SW 1271 (cell line): ENCODE data around the gene MUC5AC.

ENCODE experiments used
- DNase-seq, 2 experiments: peaks; one replicate each; lab custom pipeline; 2025; lab: John Stamatoyannopoulos, UW

MUC5AC gene

DNA sequence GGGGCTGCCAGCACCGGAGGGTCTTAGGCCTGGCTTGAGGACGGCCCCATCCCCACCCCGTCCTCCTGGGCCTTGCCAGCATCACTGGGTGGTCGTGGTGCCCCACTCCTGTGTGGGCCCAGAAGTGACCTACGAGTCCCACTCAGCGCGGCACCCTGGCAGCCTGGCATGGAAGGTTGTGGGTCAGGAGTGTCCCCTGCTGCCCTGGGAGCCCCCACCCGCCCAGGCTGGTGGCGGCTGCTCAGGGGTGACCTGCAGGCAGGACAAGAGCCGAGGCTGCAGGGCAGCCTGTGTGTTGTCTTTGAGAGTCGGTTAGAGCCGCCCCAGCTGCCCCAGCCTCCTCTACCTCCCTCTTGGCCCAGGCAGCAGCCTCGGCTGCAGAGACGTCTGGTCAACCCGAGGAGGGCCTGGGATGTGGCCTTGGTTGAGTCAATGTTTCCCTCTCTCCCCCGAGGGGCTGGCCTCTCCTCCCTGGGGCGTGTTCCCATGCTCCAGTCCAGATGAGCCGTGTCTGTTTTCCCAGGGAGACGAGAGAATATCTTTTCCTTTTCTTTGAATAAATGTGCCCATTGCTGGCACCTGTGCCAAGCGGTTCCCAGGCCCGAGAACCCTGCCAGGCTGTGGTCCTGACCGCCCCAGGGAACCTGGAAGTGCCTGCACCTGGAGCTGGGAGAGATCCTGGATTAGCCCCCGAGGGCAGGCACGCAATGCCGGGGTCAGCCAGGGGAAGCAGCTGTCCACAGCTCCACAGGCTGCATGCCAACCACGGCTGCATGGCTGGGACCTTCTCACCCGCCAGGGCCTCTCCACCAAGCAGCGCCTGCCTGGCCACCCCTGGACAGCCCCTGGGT is 35.7 kb upstream of the MUC5AC start:
- no peak for DNase-seq

DNA sequence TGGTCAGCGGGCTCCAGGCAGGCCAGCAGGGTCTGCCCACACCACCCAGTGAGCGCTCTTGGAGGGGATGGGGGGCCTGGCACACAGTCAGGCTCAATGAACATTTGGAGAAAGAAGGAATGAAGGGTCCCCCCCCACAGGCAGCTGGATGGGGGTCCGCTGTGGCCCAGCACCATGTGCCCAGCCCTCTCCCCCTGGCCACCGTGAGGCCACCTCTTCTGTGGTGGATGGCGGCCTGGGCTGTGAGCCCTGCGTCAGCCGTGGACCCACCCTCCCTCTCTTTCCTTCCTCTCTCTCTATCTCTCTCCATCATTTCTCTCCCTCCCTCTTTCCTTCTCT is 35.1 kb upstream of the MUC5AC start:
- no peak for DNase-seq

DNA sequence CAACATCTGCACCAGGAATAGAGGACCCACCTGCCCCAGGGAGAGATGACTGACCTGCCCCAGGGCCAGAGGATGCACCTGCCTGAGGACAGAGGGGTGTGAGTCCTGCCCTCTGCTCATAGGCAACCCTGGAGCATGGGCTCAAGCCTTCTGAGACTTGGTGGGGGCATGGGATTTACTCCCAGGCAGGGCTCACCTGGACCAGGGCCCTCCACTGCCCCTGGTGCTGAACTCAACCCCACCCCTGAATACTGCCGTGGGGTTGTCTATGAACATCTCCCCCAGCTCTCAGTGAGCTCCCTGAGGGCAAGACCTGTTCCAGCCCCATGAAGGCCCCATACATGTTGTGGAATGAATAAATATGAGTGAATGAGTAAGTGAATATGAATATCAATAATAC is 33.8 kb upstream of the MUC5AC start:
- DNase-seq = no peak

DNA sequence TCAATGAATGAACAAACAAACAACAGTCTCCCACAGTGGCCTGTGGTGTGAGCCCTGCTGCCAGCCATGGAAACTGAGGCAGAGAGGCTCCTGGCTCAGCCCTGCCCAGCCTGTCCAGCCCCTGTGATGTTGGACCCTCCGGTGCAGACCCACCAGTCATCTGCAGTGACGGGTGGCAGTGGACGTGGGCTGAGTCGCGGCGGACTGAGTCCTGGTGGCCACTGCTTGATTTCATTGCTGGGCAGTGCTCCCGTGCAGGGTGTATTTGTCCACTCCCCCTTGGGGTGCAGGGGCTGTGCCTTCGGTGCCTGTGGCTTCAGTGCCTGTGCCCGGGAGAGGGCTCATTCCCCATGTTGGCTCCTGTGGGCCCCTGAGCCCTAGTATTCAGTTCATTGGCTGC is 31.9 kb upstream of the MUC5AC start:
- DNase-seq = no peak

DNA sequence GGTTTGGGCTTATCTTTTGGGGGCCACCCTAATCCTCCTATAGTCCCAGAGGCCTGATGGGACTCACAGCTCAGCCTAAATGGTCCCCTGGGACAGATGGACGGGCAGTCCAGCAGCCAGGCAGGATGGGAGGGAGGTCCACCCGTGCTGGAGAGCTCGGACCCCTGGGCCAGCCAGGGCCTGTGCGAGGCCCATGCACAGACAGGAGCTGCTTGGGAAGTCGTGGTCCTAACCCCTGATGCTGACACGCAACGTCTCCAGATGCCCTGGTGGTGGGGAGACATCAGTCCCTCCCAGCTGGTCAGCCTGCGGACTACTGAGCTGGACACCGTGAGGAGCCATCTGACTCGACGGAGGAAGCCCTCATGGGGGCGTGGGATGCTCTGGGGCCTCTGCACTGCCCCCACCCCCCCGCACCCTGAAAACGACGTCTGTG is 31.2 kb upstream of the MUC5AC start:
- DNase-seq = no peak

DNA sequence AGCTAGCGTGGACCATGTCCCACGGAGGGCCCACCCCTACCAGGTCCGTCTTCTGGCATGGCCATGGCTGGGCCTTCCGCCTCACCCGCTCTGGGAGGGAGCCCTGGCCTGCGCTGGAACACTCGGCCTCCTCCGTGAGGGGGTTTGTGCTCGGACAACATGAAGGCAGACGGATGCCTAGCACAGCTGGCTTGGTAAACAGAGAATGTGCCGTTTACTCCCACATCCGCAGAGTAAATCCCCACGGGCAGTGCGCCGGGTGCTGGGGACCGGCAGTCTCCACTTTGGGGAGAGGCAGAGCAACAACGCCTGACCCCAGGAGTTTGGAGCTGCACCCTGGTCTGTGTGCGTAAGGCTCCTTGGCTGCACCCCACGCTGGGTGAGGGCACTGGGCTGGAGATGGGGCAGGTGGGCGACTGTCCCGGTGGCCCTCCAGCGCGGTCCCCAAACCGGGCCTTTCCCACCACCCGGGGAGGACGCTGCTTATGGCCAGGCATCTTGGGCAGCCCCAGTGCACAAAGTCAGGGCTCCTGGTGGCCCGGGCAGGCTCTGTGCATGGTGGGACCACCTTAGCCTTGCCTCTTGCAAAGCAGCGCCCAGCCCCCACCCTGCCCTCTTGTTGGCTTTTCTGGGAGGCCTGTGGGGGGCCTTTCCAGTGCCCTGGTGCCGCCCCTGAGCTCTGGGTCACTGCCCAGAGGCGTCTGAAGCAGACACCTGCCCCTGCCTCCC is 30.7 kb upstream of the MUC5AC start:
- no peak for DNase-seq

DNA sequence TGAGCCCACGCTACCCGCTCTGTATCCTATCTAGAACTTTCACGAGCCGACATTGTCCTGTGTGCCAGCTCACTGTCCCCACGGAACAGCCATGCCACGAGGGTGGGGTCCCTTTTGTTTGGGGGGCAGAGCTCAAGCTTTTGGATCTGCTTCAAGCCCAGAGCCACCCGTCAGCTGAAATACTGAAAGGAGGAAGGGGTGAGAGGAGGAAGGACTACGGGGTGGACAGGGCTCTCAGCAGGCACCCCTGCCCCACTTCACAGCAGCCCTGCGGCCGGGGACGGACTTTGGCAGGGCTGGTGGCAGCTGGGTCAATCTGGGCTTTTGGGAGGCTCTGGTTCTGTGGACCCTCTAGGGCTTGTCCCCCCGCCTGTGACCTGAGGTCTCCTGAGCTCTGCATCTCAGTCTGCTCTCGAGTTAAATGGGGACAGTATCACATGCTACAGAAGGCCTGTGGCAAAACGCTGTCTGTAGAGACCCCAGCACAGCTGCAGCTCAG is 30.0 kb upstream of the MUC5AC start:
- DNase-seq = no peak

DNA sequence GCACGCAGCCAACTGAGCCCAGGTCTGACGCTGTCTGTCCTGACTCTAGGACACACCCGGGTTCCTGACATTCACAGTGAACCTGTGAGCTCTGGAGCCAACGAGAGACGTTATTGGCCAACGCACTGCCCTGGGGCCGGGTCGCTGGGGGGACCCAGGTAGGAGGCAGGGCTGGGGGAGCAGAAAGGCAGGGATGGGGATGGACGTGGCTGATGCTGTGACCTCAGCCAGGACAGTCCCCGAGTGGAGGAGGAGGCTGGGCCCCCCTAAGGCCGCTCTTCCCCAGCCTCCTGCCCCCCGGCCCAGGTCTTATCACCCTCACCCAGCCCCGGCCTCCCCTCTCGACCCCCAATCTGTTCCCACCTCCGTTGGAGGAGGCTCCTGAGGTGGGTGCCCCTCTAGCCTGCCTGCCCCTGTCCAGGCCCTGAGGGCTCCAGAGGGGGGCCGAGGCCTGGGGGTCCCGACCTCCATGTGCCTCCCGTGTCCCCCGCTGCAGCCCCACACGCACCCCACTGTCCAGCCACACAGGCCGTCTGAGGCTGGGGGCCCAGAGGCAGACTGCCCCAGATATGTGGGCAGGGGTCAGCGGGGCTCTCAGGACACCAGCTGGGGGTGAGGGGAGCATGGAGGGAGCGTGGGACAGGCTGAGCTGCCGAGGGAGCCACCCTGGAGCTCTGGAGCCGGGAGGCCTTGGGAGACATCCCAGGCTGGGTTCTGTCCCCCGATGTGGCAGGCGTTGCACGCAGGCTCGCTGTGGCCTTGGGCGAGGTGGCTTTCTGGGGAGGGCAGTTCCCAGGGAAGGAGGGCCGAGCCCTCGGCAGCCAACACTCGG is 29.2 kb upstream of the MUC5AC start:
- DNase-seq = no peak

DNA sequence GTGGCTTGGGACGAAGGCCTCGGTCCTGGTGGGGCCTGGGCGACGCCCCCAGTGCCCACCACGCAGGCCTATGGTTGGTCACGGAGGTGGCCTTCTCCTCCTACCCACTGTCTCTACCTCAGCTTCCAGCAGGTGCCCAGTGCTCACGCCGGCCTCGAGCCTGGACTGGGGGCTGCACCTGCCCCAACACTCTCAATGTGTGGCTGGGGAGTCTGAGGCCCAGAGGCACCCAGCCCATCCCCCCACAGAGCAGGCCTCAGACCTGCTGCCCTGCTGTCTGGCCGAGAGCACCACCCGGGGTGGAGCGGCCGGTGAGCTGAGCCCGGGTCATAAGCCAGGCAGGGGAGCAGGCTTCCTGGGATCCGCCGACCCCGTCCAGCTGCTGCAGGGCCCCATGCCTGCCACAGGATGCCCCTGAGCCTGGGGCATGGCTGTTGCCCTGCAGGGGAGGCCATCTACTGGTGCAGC is 28.6 kb upstream of the MUC5AC start:
- no peak for DNase-seq

DNA sequence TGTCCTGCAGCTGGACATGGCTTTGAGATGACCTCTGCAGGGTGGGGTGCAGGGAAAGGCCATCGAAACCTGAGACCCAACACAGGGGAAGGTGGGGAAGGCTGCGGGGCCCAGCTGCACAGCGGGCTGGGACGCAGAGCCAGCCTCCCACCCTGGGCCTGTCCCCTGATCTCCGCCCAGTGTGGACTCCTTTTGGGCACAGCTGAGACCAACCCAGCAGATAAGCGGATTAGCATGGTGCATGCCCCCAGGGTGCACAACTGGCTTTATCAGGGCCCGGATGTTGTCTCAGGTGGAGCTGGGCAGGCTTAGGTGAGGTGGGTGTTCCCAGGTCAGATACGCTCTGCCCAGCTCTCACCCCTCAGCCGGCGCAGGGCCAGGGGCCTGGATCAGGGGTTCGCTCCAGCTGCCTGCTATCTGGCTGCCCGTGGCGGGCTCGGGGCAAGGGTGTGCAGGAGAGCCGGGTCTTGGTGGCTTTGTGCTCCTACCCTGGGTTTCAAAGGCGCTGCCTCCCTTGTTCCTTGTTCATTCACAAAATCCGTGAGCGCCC is 28.1 kb upstream of the MUC5AC start:
- no peak for DNase-seq

DNA sequence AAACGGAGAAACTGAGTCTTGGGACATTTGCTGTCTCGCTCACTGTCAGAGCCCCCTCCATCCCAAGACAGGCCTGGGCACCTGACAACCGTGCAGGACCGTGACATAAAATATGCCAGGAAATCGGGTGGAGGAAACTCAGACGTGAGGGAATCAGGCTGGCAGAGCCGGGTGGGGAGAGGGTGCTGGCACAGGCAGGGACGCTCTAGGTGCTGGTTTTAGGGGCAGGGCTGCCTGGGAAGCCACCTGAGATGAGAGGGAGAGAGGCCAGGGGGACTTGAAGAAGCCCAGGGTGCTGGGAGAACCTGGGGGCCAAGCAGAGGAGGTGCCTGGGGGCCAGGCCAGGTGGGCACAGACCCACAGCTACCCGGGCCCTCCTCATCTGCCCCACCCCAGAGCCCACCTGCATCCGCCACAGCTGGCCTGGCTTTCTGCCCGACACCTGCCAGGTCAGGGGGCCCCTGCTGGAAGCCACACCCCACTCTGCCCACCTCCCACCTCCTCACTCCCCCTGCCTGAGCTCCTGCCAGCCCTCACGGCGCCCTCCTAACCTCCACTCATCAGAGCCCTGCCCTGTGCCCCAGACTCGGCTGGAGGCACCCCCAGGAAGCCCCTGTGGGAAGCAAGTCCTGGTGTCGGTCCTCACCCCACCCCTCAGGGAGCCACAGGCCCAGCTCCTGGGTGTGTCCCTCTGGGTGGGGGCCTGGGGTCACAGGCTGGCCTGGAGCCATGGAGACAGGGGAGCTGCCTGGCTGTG is 27.3 kb upstream of the MUC5AC start:
- DNase-seq = no peak

DNA sequence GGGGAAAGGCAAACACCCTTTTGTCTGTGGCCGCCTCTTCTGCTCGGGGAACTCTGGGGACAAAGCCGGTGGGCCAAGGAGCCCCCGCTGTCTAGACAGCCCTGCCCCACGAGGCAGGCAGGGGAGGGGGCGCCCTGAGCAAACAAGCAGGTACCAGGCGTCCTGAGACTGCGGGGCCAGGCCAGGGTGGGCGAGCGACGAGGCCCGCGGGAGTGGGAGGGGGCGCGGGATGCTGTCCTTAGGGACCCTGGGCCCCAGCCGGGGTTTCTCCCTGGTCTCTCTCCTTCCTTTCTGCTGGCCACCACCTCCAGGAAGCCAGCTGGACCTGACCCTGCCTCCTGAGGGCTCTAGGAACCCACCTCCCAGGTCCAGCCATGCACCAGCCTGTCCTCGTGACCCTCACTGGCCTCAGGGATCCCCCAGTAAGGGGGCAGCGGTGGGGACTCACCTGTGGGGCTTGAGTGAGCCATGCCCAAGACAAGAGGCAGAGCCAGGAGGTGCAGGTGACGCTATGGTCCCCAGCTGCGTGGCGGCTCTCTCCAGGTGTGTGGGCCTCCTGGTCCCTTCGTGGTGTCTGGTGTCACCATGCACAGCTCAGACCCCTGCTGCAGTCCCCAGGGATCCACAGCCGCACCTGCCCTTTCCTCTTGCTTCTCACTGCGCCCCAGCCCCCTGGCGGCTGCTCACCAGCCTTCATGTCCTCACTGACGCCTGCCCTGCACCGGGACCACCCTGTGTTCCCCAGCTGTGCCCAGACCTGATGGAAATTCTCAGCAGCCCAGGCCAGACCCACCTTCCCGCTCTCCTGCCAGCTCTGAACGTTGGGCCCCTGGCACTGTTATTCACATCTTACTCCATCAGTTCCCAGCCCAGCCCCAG is 26.5 kb upstream of the MUC5AC start:
- no peak for DNase-seq

DNA sequence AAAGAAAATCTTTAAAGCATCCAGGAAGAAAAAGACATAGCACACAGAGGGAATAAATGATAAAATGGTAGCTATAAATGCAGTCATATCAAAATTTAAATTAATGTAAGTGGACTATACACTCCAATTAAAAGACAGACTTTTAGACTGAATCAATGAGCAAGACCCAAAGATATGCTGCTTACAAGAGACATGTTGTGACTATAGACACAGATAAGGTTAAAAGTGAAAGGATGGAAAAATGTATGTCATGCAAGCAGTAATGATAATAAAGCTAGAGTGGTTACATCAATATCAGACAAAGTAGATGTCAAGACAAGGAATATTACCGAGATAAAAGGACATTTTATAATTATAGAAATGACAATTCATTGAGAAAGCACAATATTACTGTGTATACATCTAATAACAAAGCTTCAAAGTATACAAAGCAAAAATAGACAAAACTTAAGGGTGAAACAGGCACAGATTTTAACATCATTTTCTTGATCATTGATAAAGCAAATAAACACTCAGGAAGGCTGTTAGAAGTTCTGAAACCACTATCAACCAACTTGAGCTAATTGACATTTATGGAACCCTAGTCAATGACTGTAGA is 22.8 kb upstream of the MUC5AC start:
- DNase-seq = no peak

DNA sequence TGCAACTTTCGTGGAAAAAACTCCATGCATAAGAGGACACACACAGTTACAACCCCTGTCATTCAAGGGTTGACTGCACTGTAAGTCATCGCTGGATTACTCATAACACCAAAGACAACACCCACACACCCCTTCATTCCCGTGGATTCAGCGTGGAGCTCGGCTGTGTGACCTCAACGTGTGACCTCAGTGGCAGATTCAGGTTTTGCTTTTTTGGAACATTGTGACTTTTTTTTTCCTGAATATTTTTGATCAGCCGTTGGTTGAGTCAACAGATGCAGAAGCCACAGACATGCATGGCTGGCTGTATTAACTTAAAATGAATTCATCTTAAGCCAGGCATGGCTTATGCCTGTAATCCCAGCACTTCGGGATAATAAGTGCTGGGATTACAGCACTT is 19.7 kb upstream of the MUC5AC start:
- no peak for DNase-seq

DNA sequence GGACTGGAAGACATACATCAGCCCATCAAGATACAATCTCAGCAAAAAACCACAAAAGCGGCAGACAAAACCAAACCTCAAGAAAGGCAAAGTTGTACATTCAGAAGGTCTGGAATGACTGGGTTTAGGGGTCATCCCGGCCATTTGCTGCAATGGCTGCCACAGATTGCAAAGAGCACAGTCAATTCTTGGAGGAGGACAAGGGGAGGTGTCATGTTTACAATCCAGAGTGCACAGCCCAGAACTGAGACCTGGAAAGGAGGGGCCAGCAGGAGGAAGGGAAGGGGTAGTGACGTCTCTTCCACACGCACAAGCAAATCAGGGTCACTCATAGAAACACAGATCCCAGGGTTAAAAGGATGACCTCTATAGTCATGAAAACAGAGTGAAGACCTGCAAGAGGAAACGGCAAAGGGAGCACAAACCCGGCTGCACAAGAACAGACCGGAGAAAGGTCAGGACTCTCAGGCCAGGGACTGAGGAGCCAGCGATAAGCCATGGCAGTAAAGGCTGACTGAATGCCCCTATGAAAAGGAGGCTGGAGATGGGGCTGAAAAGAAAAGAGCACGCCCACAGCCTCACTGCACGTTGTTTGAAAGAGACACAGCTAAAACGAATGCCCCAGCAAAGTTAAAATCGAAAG is 18.2 kb upstream of the MUC5AC start:
- no peak for DNase-seq

DNA sequence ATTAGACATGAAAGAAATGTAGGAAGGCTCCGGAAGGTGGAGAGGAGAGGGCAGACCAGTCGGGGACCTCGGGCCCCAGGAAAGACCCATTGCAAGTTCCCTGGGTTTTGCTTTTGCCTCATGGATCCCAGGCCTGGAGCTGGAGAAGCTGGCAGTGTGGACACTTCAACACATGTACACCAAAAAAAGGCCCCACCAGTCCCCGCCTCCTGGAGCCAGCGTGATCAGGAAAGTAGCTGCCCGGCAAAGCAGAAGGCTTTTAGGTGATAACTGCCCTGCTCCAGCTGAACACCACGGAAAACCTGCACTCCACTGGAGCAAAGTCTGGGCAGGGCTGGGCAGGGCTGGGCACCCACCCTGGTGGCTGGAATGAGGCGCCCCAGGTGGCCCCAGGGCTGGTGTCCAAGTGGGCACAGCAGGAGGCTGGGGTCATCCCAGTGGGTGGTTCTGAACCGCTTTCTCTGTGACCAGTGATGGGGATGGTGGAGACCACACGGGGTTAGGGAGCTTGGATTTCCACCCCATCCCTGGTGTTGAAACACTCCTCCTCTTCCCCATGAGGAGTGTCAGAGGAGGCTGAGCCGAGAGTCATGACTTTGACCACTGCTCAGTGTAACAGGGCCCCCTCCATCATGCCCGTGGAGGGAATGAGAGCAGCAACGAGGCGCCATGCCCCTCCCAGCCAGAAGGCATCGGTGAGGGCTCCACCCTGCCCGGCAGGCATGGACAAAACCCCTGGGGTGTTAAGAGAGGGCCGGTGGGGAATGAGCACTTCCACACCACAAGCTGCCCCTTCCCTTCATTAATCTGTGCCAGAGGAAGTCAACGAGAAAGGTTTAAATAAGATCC is 16.9 kb upstream of the MUC5AC start:
- no peak for DNase-seq

DNA sequence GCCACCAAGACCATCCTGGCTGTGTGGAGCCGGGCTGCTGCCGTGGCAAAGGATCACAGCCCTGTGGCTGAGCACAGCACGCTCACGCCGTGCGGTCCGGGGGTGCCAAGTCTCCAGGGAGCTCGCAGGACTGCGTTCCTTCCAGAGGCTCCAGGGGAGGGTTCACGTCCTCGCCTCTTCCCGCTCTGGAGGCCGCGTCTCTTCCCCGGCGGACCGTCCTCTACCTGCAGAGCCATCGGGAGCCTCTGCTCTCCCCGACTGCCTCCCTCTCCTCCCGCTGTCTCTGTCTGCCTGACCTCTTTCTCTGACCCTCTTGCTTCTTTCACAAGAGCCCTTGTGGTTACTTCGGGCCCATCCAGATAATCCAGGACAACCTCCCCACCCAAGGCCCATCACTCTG is 11.4 kb upstream of the MUC5AC start:
- DNase-seq = no peak

DNA sequence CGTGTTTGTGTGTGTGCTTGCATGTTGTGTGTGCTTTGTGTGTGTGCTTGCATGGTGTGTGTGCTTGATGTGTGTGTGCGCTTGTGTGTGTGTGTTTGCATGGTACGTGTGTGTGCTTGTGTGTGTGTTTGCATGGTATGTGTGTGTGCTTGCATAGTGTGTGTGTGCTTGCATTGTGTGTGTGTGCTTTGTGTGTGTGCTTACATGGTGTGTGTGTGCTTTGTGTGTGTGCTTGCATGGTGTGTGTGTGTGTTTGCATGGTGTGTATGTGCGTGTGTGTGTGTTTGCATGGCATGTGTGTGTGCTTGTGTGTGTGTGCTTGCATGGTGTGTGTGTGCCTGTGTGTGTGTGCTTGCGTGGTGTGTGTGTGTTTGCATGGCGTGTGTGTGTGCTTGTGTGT is 10.0 kb upstream of the MUC5AC start:
- DNase-seq = no peak
